ENCODE results near the gene TNFRSF8.

DNA sequence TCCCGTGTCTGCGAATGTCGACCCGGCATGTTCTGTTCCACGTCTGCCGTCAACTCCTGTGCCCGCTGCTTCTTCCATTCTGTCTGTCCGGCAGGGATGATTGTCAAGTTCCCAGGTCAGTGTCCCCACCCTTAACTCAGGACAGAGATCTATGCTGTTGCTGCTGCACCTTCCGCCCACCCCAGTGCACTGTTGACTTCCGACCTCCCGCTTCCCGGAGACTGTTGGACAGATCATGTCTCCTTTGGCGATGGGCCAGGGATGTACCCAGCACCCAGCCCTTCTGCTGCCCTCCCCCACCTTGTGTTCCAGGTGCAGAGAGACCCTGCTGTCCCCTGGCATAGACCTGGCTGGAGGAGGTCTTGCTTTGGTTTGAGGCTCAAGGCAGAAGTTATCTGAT, 41.3 kb downstream of the TNFRSF8 start:
- no peak for TF ChIP-seq TAF1 (IDR thresholded peaks at IDR 0.05; ENCODE audit: borderline replicate concordance, insufficient read depth, low read length)
- no peak for TF ChIP-seq REST (IDR thresholded peaks at IDR 0.05; ENCODE audit: insufficient read depth in 1 of 2, low read depth in 2 of 2, low read length in 2 of 2)
